Neural progenitor cell (in vitro differentiated cells): ENCODE measurements around the gene PARK7.

Experiments used
- EZH2phosphoT487 ChIP-seq: fragments of 200-600 bp; sonication (generic); IDR thresholded peaks from 2 replicates; pipeline ENCODE4 v1.6.1; 2017; ENCODE audit warnings: antibody characterized with exemption
- TF ChIP-seq, protein P1 (sequence below): fragments of 200-600 bp; sonication (generic); IDR thresholded peaks from 2 replicates; pipeline ENCODE4 v1.5.1; 2017; ENCODE audit warnings: antibody characterized with exemption, mild to moderate bottlenecking

DNA sequence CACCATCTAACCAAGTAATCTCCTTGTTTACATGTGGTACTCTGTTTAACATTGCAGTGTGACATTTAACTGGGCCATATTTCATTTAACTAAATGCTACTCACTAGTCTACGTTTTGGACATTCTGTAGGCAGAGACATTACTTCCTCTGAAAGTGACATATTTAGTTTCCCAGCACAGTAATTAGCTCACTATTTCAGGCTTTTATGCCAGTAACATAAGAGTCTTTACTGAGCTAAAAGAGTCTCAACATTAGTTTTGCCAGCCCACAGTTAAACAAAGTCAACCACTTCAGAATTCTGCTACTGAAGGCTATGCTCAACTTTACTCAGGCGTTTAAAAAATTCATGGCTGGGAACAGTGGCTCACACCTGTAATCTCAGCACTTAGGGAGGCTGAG, 18.3 kb upstream of the PARK7 start:
- TF ChIP-seq, protein P1, sequence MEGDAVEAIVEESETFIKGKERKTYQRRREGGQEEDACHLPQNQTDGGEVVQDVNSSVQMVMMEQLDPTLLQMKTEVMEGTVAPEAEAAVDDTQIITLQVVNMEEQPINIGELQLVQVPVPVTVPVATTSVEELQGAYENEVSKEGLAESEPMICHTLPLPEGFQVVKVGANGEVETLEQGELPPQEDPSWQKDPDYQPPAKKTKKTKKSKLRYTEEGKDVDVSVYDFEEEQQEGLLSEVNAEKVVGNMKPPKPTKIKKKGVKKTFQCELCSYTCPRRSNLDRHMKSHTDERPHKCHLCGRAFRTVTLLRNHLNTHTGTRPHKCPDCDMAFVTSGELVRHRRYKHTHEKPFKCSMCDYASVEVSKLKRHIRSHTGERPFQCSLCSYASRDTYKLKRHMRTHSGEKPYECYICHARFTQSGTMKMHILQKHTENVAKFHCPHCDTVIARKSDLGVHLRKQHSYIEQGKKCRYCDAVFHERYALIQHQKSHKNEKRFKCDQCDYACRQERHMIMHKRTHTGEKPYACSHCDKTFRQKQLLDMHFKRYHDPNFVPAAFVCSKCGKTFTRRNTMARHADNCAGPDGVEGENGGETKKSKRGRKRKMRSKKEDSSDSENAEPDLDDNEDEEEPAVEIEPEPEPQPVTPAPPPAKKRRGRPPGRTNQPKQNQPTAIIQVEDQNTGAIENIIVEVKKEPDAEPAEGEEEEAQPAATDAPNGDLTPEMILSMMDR = no peak
- no peak for TF ChIP-seq EZH2phosphoT487
